IMR-90 (cell line): ENCODE results near the gene COG3. TPM values are rescaled to one million over a fixed set of nuclear protein-coding genes. Genes with fewer than 3 reads are reported as not detected.

Experiments used
- ATAC-seq: fragments of 200-7000 bp; cut with Tn5 transposase; 2 replicates; pipeline ENCODE4 v1.9.1; 2020; ENCODE audit warnings: low read depth, mild to moderate bottlenecking, moderate library complexity
- BruUV-seq: library from RNA; stranded (reverse); fragments of 400-500 nt; replicated peaks from 2 replicates; lab custom pipeline; 2021; lab: Mats Ljungman, UMichigan
- CTCF ChIA-PET: fragments of 300-600 bp; formaldehyde crosslinking; extraction: SDS; loops from one replicate; lab custom pipeline; 2021; ENCODE audit warnings: antibody characterized with exemption; lab: Yijun Ruan, JAX
- POLR2A ChIA-PET: fragments of 300-600 bp; sonication (Branson Sonifier 250); formaldehyde crosslinking; loops from one replicate; lab custom pipeline; 2022; ENCODE audit warnings: antibody characterized with exemption; ENCODE audit not compliant: unreplicated experiment; lab: Charles Lee
- DNase-seq: peaks from one replicate; pipeline ENCODE4 v3.0.0; 2013
- H2AFZ ChIP-seq: replicated peaks from 2 replicates; pipeline ENCODE3; 2013; ENCODE audit warnings: low read length, mild to moderate bottlenecking; ENCODE audit not compliant: poor library complexity
- H2AK5ac ChIP-seq: 2 replicates; pipeline ENCODE4 v1.6.1; 2013; ENCODE audit warnings: low read depth, low read length, inconsistent platforms
- H2AK9ac ChIP-seq: replicated peaks from 2 replicates; pipeline ENCODE3; 2013; ENCODE audit warnings: mild to moderate bottlenecking, low read depth, low read length, moderate library complexity; ENCODE audit not compliant: poor library complexity
- H2BK120ac ChIP-seq: 2 replicates; pipeline ENCODE4 v1.6.1; 2013; ENCODE audit warnings: low read depth, low read length, inconsistent platforms
- H2BK15ac ChIP-seq: 3 replicates; pipeline ENCODE4 v1.6.1; 2013; ENCODE audit warnings: low read depth, low read length, inconsistent platforms
- H2BK20ac ChIP-seq: 2 replicates; pipeline ENCODE4 v1.6.1; 2013; ENCODE audit warnings: low read depth, mild to moderate bottlenecking, inconsistent platforms, low read length, moderate library complexity
- H2BK5ac ChIP-seq: 2 replicates; pipeline ENCODE4 v1.6.1; 2013; ENCODE audit warnings: mild to moderate bottlenecking, low read depth, low read length, inconsistent platforms; ENCODE audit not compliant: poor library complexity, severe bottlenecking
- H3K14ac ChIP-seq: replicated peaks from 2 replicates; pipeline ENCODE4 v1.6.1; 2013; ENCODE audit warnings: low read depth, low read length, inconsistent platforms
- H3K18ac ChIP-seq: 2 replicates; pipeline ENCODE4 v1.6.1; 2013; ENCODE audit warnings: low read depth, low read length, control low read depth
- H3K23ac ChIP-seq: 2 replicates; pipeline ENCODE4 v1.6.1; 2013; ENCODE audit warnings: low read depth, low read length, inconsistent platforms
- H3K27ac ChIP-seq: 2 replicates; pipeline ENCODE4 v1.5.1; 2013; ENCODE audit warnings: mild to moderate bottlenecking, control low read depth, low read length; ENCODE audit not compliant: insufficient read depth
- H3K27me3 ChIP-seq: 2 replicates; pipeline ENCODE4 v1.6.1; 2013; ENCODE audit warnings: low read length; ENCODE audit not compliant: control insufficient read depth, insufficient read depth
- H3K36me3 ChIP-seq: 2 replicates; pipeline ENCODE4 v1.6.1; 2013; ENCODE audit warnings: low read length, mixed read lengths; ENCODE audit not compliant: control insufficient read depth, insufficient read depth
- H3K4ac ChIP-seq: 2 replicates; pipeline ENCODE4 v1.6.1; 2013; ENCODE audit warnings: low read depth, low read length, inconsistent platforms
- H3K4me1 ChIP-seq: 2 replicates; pipeline ENCODE4 v1.6.1; 2013; ENCODE audit warnings: low read length, mixed read lengths; ENCODE audit not compliant: control insufficient read depth, insufficient read depth
- H3K4me2 ChIP-seq: 2 replicates; pipeline ENCODE4 v1.6.1; 2013; ENCODE audit warnings: low read depth, mild to moderate bottlenecking, control low read depth, low read length, moderate library complexity
- H3K4me3 ChIP-seq: 2 replicates; pipeline ENCODE4 v1.5.1; 2013; ENCODE audit warnings: low read depth, mild to moderate bottlenecking, control low read depth, low read length, moderate library complexity; ENCODE audit not compliant: insufficient read depth
- H3K56ac ChIP-seq: 2 replicates; pipeline ENCODE4 v1.6.1; 2013; ENCODE audit warnings: low read length, inconsistent platforms; ENCODE audit not compliant: insufficient read depth; ENCODE audit errors: extremely low read depth
- H3K79me1 ChIP-seq, 2 experiments: 2 replicates each; pipeline ENCODE4 v1.6.1; 2013; ENCODE audit warnings: low read length in 2 of 2, inconsistent platforms in 1 of 2, low read depth in 1 of 2
- H3K9ac ChIP-seq: 2 replicates; pipeline ENCODE4 v1.6.1; 2013; ENCODE audit warnings: low read depth, low read length, control low read depth
- H3K9me1 ChIP-seq: 2 replicates; pipeline ENCODE4 v1.6.1; 2013; ENCODE audit warnings: low read length, inconsistent platforms; ENCODE audit not compliant: insufficient read depth
- H3K9me3 ChIP-seq: 2 replicates; pipeline ENCODE4 v1.6.1; 2013; ENCODE audit warnings: low read length; ENCODE audit not compliant: control insufficient read depth, insufficient read depth
- H4K20me1 ChIP-seq: 2 replicates; pipeline ENCODE4 v1.6.1; 2013; ENCODE audit warnings: low read length, inconsistent platforms; ENCODE audit not compliant: insufficient read depth
- H4K5ac ChIP-seq: 2 replicates; pipeline ENCODE4 v1.6.1; 2013; ENCODE audit warnings: mild to moderate bottlenecking, low read depth, low read length, control low read depth
- H4K8ac ChIP-seq, 2 experiments: 2 replicates each; pipeline ENCODE4 v1.6.1; 2013; ENCODE audit warnings: low read depth in 2 of 2, low read length in 2 of 2, control low read depth in 1 of 2, inconsistent platforms in 1 of 2
- H4K91ac ChIP-seq: 2 replicates; pipeline ENCODE4 v1.6.1; 2013; ENCODE audit warnings: low read depth, low read length, inconsistent platforms; ENCODE audit not compliant: insufficient read depth
- CEBPB ChIP-seq: IDR thresholded peaks from 2 replicates; pipeline ENCODE4 v1.6.1; 2012; ENCODE audit warnings: low read depth, low read length, improper control_type of control experiment
- CHD1 ChIP-seq: IDR thresholded peaks from 2 replicates; pipeline ENCODE4 v1.6.1; 2012; ENCODE audit warnings: low read depth, low read length, improper control_type of control experiment
- MXI1 ChIP-seq: IDR thresholded peaks from 2 replicates; pipeline ENCODE4 v1.6.1; 2012; ENCODE audit warnings: low read depth, mild to moderate bottlenecking, low read length, moderate library complexity, borderline replicate concordance
- RCOR1 ChIP-seq: IDR thresholded peaks from 2 replicates; pipeline ENCODE4 v1.6.1; 2012; ENCODE audit warnings: mild to moderate bottlenecking, low read length, improper control_type of control experiment; ENCODE audit not compliant: insufficient replicate concordance
- RFX5 ChIP-seq: IDR thresholded peaks from 2 replicates; pipeline ENCODE4 v1.8.0; 2012; ENCODE audit warnings: low read depth, mild to moderate bottlenecking, low read length, moderate library complexity
- WGBS, 2 experiments: methylation state at CpG; one replicate each; pipeline versions ENCODE4 v1.1.5 to v1.1.7; 2013; ENCODE audit warnings: missing lambda C conversion rate in 2 of 2; ENCODE audit not compliant: insufficient read length in 1 of 2; ENCODE audit errors: extremely low coverage in 2 of 2; 5-methylcytosine and 5-hydroxymethylcytosine counted together
- dilution Hi-C: fragments of 300-500 bp; cut with HindIII; formaldehyde crosslinking; loops from one replicate; pipeline ENCODE4 v1.14.3; 2018; ENCODE audit warnings: low sequenced_read_pairs; ENCODE audit not compliant: unreplicated experiment
- in situ Hi-C: fragments of 300-500 bp; cut with MboI; formaldehyde crosslinking; loops from 3 replicates; pipeline ENCODE4 v1.14.3; 2019; ENCODE audit warnings: low sequenced_read_pairs, inconsistent platforms, mixed read lengths
- intact Hi-C: fragments of 100-400 bp; cut with micrococcal nuclease; formaldehyde crosslinking; loops from 2 replicates; pipeline ENCODE4 v1.10.0; 2022
- polyA plus RNA-seq, 3 experiments: library from polyadenylated mRNA; depleted of rRNA; stranded (reverse); fragments of >200 nt; gene quantifications; 2 replicates each; pipeline ENCODE4 v1.2.3, GENCODE V29; 2012; ENCODE audit warnings: low replicate concordance in 1 of 3
- total RNA-seq: library from RNA; depleted of rRNA; stranded (reverse); fragments of >200 nt; gene quantifications from 2 replicates; pipeline ENCODE4 v1.2.3, GENCODE V29; 2012

The COG3 gene
- total and polyA plus RNA-seq, 2 of the 4 experiments (the other 2 are of a cell fraction), result 21.7 to 31.9 TPM

DNA sequence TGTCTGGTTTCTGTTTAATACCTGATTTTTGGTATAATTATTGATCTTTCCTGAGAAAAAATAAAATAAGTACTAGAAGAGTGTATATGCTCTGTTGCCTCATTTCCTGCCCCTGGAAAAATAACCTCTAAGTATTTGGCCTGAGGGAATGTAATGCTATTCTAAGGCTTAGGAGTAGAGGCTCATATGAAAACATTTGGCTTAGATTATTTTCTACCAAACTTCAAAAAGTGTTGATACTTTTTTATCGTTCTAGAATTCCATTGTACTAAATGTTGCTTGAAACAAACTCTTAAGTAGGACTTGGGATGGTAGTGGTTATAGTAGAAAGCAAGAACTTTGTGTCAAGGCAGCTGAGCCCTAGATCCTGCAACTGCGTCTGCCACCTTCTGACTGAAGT is 57.8 kb downstream of the COG3 start:
- H2AK5ac ChIP-seq, result no peak overlapping the region
- H2BK5ac ChIP-seq, result peak overlapping the region; percentile 38
- WGBS, 2 experiments, result 100% methylated on average over 1 of the region's 2 CpGs; no CpG with 5 or more reads in 1 of the 2 experiments
- H3K79me1 ChIP-seq, result peaks cover 3 to 42% of the 10 kb centered on the region in 2 experiments; a peak in 2 of 4 replicates
- no peak overlapping the region for H2BK120ac ChIP-seq
- peak overlapping the region; percentile 35 for H3K4me2 ChIP-seq
- no peak overlapping the region for H4K91ac ChIP-seq
- peak overlapping the region; percentile 34 for H4K5ac ChIP-seq
- no peak overlapping the region for H3K14ac ChIP-seq
- no peak overlapping the region for H3K4me3 ChIP-seq
- peaks cover 12% of the 10 kb centered on the region for H3K36me3 ChIP-seq
- BruUV-seq, result no TSS peak
- dilution Hi-C loops, result no loop called here
- peaks cover 4% of the 10 kb centered on the region; the same call in 1 of the 2 replicates for H3K9me1 ChIP-seq
- TF ChIP-seq RFX5 (no peak), CEBPB (no peak), CHD1 (no peak), MXI1 (no peak), RCOR1 (no peak)
- ATAC-seq, result peak; percentile 36
- peak; percentile 18 for DNase-seq
- H4K20me1 ChIP-seq, result no peaks in the 10 kb centered on the region
- H2BK20ac ChIP-seq, result no peak overlapping the region
- ChIA-PET CTCF (no interaction called here), POLR2A (no interaction called here)
- intact Hi-C loops, result no loop called here
- H3K9me3 ChIP-seq, result no peaks in the 10 kb centered on the region
- H4K8ac ChIP-seq, result peak overlapping the region in 1 of 2 experiments; percentile 50; a peak in 2 of 4 replicates
- in situ Hi-C loops, result no loop called here
- no peak overlapping the region for H2AK9ac ChIP-seq
- H3K4me1 ChIP-seq, result peaks cover 17% of the 10 kb centered on the region
- no peak overlapping the region for H3K9ac ChIP-seq
- no peak overlapping the region for H2BK15ac ChIP-seq
- H3K4ac ChIP-seq, result no peak overlapping the region
- no peak overlapping the region for H3K56ac ChIP-seq
- H3K23ac ChIP-seq, result no peak overlapping the region
- H2AFZ ChIP-seq, result no peak overlapping the region
- peak overlapping the region; percentile 37; the same call in 1 of the 2 replicates for H3K18ac ChIP-seq
- peak overlapping the region; percentile 59; the same call in 1 of the 2 replicates for H3K27ac ChIP-seq
- no peaks in the 10 kb centered on the region for H3K27me3 ChIP-seq
